ENCODE measurements around the gene CHPF2.

DNA sequence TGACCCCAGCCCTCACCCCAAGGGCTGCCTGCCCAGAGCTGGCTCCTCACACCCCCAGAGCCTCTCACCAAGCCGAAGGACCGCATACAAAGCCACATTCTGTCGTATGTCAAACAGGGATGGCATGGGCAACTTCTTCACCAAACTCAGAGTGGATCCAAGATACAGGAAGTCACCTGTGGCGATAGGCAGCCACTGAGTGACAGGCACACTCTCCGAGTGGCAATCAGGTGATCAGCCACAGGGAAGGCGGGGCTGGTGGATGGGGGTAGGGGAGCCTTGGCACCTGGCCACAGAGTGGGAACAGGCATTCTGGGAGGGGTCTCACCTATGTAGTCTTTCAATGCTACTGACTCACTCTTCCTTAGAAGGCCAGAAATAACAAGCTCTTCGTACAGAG is 38.1 kb upstream of the CHPF2 start:
- TF ChIP-seq, protein P1, sequence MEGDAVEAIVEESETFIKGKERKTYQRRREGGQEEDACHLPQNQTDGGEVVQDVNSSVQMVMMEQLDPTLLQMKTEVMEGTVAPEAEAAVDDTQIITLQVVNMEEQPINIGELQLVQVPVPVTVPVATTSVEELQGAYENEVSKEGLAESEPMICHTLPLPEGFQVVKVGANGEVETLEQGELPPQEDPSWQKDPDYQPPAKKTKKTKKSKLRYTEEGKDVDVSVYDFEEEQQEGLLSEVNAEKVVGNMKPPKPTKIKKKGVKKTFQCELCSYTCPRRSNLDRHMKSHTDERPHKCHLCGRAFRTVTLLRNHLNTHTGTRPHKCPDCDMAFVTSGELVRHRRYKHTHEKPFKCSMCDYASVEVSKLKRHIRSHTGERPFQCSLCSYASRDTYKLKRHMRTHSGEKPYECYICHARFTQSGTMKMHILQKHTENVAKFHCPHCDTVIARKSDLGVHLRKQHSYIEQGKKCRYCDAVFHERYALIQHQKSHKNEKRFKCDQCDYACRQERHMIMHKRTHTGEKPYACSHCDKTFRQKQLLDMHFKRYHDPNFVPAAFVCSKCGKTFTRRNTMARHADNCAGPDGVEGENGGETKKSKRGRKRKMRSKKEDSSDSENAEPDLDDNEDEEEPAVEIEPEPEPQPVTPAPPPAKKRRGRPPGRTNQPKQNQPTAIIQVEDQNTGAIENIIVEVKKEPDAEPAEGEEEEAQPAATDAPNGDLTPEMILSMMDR (optimal IDR thresholded peaks at IDR 0.05 in 1 of 3, IDR thresholded peaks at IDR 0.05 in 1 of 3, conservative IDR thresholded peaks at IDR 0.05 in 1 of 3; ENCODE audit: extremely low read depth in 1 of 3, insufficient read depth in 2 of 3, low read length in 3 of 3), result no peak
- no peak for TF ChIP-seq EZH2 (IDR thresholded peaks at IDR 0.05; ENCODE audit: low read length)
